ENCODE data around the gene PNCK.
"Not testable (repeated sequence)": the region's sequence is repeated elsewhere in the genome, so short reads cannot be mapped to it uniquely, and the experiment has no call there.

PNCK gene

DNA sequence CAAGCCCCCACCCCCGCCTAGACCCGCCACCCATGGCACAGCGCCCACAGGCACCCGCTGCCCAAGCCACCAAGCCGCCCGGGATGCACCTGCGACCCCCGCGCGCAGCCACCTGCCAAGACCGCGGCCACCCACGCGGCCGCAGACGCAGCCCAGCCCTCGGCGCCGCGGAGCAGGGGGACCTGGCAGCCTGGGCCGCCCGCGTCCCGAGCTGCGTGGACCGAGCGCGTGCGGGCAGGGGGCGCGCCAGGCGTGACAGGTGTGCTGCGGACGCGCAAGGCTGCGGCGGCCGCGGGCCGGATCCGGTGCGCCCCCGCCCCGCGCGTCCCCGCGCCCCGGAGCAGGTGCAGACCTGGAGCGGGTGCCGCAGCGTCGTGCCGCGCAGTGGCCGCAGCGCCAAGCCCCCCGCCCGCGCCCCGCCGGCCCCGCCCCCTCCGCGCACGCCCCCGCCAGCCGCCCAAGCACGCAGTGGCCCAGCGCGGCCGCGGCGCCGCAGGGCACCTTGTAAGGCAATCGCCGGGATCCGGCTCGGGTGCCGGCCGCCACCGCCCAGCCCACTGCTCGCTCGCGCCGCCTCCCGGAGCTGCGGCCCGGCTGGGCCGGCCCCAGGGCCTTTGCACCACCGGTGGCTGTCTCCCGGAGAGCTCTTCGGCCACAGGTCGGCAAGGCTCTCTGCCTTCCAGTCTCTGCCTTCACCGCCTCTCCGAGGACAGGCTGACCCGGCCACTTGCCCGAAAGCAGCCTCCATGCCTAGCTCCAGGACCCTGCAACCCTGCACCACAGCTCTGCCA is at the start of gene PNCK:
TSS of gene PNCK (minus strand) at position 386 of the 791 bp plus-strand sequence. CDS start 737 bp downstream, outside the sequence.
- no peak for FAIRE-seq

GRCh38 chrX:153722704-153723350 is 49.2 kb upstream of the PNCK start:
- no peak for FAIRE-seq

GRCh38 chrX:153719701-153720100 is 46.1 kb upstream of the PNCK start:
- no peak for FAIRE-seq

DNA sequence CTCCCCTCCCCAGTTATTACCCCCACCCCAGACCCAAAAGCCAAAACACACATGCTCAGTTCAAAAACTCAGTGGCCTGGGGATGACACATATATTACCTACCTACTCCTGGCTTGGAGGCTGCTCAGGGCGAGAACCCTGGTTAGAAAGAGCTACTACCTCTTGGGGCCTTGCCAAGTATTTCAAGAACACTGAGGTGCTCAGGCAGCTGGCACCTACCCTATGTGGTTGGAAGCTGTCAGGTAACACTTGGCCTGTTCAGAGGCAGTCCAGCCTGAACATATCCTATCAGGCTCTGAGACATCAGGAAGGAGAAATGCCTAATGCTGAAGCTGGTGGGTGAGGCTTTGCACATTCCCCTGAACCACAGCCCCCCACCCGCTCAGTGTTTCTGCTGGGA is 45.6 kb upstream of the PNCK start:
- no peak for FAIRE-seq

DNA sequence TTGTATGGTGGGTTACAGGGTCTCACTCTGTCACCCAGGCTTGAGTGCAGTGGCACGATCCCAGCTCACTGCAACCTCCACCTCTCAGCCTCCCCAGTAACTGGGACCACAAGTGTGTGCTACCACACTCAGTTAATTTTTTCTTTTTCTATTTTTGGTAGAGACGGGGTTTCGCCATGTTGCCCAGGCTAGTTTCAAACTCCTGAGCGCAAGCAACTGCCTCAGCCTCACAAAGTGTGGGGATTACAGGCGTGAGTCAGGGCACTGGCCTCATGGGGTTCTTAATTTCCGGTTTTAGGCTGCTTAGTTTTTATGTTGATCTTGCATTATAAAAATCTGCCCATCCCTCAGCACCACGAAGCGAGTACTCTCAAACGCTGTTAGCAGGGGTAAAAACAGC is 43.8 kb upstream of the PNCK start:
- no peak for FAIRE-seq

DNA sequence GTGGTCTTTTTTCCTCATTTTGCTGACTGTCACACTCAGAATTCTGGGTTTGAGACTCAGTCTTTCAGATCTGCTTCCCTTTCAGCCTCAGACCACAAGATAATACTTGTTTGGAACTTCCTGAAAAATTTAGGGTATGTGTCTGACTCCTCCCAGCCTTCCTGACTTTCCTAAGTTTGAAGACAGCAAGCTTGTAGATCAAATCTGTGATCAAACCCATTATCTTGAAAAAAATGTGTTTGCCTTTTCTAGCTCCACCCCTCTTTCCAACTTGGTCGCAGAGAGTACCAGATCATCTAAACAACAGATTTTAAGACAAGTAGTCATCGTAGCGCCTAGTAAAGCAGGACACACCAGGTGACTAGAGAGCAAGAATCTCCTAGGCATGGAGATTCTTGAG is 40.6 kb upstream of the PNCK start:
- FAIRE-seq = no peak

- no peak for FAIRE-seq
Observed at GRCh38 chrX:153709726-153710674, 36.4 kb upstream of the PNCK start.

- no peak for FAIRE-seq
Observed at GRCh38 chrX:153708415-153708814, 34.8 kb upstream of the PNCK start.

DNA sequence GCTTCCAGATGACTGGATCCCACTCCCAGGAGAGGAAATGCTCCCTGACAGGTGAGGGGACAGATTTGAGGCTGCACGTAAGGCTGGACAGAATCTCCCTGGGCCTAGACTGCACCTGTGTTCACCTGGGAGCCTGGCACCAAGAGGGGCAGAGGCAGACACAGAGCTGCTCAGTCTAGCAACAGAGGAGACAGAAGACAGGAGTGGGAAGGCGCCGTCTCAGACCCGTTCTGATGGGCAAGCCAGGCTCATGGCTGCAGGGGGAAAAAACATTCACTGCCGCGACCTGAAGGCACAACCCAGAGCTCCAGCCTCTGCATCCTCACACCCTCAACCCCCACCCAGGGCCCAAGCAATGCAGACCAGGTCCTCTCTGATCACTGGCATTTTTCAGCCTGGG is 33.8 kb upstream of the PNCK start:
- no peak for FAIRE-seq

DNA sequence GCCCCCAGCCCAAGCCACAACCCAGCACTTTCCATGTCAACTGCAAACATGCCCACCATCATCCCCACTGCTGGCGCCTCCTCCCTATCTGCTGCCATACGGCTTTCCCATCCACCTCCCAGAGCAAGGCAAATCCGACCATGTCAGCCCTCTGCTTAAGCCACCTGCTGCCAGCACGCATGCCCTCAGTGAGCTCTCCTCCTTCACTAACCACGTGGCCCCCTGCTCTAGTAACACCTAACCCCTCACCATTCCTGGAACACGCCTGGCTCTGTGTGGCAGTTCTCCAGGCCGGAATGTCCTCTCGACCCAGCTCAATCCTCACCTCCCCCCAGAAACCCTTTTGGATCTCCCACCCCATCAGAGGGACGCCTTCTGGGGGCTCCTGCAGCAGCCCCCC is 33.2 kb upstream of the PNCK start:
- FAIRE-seq = no peak

DNA sequence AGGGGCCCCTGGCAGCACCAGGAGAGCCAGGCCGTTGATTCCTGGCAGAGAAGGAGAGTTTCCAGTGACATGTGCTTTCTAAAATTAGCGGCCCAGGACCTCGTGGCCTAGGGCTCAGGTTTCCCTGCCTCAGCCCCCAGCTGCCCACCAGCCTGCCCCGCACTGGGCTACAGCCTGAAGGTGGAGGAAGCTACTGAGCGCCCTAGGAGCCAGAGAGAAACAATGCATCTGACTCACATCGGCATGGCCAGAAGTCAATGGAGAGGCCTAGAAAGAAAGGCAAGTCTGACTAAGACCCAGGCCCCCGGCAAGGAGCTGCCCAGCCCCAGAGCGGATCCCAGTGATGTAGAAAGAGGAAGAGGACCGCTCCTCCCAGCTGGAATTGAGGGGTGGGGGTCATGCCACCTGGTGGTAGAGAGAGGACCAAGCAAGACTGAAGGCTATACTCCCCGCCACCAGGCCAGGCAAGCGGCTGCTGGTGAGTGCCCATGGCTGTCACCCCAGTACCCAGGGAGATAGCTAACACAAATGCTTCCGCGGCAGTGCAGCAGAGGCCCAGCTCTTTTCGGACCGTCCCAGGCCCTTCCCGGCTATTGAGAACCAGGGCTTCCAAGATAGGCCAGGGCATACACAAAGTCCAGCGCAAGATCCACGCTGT is 31.9 kb upstream of the PNCK start:
- FAIRE-seq = not testable (repeated sequence)

GRCh38 chrX:153704631-153705402 is 31.2 kb upstream of the PNCK start:
- not testable (repeated sequence) for FAIRE-seq

GRCh38 chrX:153704021-153704526 is 30.5 kb upstream of the PNCK start:
- no peak for FAIRE-seq

GRCh38 chrX:153703036-153703370 is 29.4 kb upstream of the PNCK start:
- FAIRE-seq = no peak

DNA sequence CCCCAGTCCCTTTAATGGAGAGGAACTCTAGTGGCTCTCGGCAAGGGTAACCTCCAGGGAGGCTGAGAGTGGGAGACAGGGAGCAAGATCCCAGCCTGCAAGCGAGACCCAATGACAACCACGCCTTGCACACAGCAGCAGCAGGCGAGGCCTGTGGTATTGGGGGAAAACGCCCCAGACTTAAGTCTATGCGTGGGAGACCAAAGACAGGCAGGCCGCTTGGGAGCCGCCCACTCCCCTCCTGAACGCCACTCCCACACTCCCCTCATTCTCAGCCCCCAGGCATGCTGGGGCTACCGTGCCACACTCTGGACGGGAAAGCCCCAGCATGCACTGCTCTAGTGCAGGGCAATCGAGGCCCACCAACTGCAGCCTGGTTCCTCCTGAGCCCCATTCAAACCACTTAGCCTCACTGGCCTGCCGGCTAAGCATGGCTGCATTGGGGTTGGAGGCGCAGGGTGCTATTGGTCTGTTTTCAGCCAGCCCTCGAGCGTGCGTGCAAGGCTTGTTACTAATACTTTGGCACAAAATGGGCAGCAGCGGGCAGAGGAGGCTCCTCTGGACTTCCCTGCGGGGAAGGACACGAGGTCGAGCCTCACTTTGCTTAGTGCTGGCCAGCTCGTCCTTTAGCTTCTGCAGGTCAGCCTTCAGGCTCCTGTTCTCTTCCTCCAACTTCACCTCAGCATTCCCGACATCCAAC is 28.9 kb upstream of the PNCK start:
- no peak for FAIRE-seq

- no peak for FAIRE-seq
Observed at GRCh38 chrX:153701706-153702105, 28.1 kb upstream of the PNCK start.

DNA sequence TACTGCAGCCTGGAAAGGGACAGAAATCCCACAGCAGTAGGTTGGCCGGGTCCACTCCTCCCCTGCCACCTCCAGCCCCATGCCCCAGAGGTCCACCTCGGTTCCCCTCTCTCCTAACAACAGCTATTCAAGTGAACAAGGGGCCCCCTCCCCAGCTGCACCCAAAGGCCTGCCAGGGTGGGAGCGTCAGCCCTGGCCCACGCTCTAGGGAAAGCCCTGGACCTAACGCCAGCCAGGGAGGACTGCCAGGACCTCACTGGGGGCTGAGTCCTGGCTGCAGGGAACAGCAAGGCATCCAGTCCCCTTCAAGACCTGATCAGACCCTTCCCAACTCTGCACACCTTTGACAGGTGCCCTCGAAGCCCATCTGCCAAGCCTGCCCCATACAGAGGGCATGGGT is 27.4 kb upstream of the PNCK start:
- no peak for FAIRE-seq

DNA sequence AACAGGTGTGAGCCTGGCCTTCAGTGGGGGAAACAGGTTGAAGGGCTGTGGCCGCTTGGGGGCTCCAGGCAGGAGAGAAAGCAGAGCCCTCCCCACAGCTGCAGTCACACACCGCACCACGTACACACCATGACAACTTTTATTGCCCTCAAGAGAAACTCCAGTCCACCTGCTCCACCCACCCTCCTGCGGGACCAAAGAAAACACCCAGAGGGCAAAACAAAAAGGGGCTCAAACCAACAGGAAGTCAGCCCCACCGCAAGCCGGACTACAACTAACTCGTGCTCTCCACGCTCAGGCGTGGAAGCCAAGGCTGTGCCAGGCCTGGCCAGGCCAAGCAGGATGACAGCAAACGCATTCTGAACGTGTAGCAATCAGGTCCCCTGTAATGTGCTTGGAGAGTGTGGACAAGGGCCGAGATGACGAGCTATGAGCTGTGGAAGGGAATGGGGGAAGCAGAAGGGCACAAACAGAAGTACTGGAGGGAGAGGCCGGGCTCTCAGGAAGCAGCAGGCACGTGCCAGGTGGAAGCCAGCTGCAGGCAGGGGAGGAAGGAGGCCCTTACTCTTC is 26.8 kb upstream of the PNCK start:
- FAIRE-seq = no peak

GRCh38 chrX:153699784-153700371 is 26.3 kb upstream of the PNCK start:
- not testable (repeated sequence) for FAIRE-seq

DNA sequence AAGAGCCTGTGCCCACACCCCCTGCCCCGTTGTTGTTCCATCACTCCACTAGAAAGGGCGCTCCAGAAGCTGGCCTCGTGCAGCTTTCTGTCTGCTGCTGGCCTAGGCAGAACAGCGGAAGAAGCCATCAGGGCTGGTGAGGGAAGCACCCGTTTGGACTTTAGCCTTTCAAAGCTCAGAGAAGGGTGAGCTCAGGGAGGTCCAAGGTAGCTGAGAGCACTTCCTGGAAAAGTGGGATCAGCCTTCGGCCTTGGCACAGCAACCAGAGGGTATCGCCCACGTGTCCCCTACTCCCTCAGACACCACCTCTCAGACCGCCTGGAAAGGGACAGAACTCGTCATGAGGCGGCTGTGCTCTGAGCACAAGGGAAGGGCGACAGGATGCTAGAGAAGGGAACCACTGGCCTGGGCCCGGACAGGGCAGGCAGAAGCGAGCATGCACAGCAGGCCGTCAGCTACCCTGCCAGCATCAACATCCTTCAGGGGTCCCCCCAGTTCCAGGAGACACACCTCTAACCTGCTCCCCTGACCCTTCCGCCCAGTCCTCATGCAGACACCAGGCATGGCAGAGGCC is 25.7 kb upstream of the PNCK start:
- not testable (repeated sequence) for FAIRE-seq
